IPS DF 19.7 (cell line): ENCODE results near the gene PTCD2.

Source experiments
- DNase-seq: peaks from one replicate; pipeline ENCODE4 v3.0.0-alpha.2; 2013; ENCODE audit warnings: low read depth, low spot score

PTCD2 gene

GRCh38 chr5:72415616-72416325 is 95.6 kb downstream of the PTCD2 start:
- DNase-seq, result no peak

GRCh38 chr5:72417333-72418062 is 97.3 kb downstream of the PTCD2 start:
- DNase-seq, result no peak
